HepG2 (cell line): ENCODE measurements around the gene ZBTB46. TPM values are rescaled to one million over a fixed set of nuclear protein-coding genes. Genes with fewer than 3 reads are reported as not detected.
A peak's percentile ranks its signal among the peaks of the same experiment; 100 is the strongest.

Experiments
- DMTF1 ChIP-seq: sonication (generic); formaldehyde crosslinking; IDR thresholded peaks from 2 replicates; pipeline ENCODE4 v1.4.0; 2020; ENCODE audit warnings: mild to moderate bottlenecking, missing genetic modification reagents
- HHEX ChIP-seq: IDR thresholded peaks from 2 replicates; pipeline ENCODE4 v1.6.1; 2016; ENCODE audit warnings: control low read depth
- MLX ChIP-seq: IDR thresholded peaks from 2 replicates; pipeline ENCODE4 v1.6.1; 2016
- MXD3 ChIP-seq: IDR thresholded peaks from 2 replicates; pipeline ENCODE4 v1.6.1; 2016; ENCODE audit warnings: mild to moderate bottlenecking, missing biosample characterization, missing genetic modification reagents
- MZF1 ChIP-seq: sonication (generic); formaldehyde crosslinking; IDR thresholded peaks from 2 replicates; pipeline ENCODE4 v1.8.1; 2023; ENCODE audit warnings: mild to moderate bottlenecking, missing genetic modification reagents, borderline replicate concordance
- NFYB ChIP-seq: sonication (generic); formaldehyde crosslinking; IDR thresholded peaks from 2 replicates; pipeline ENCODE4 v1.4.0; 2020; ENCODE audit warnings: missing genetic modification reagents
- NR1H2 ChIP-seq: sonication (generic); formaldehyde crosslinking; IDR thresholded peaks from 2 replicates; pipeline ENCODE4 v1.8.1; 2022; ENCODE audit warnings: low read depth, missing genetic modification reagents, borderline replicate concordance
- PCBP2 ChIP-seq: fragments of 200-400 bp; formaldehyde crosslinking; optimal IDR thresholded peaks from 2 replicates; pipeline ENCODE3; 2018; ENCODE audit warnings: low read length, low read depth; ENCODE audit not compliant: poor library complexity, severe bottlenecking
- POLR2G ChIP-seq: fragments of 200-400 bp; formaldehyde crosslinking; IDR thresholded peaks from 2 replicates; pipeline ENCODE4 v1.6.1; 2018; ENCODE audit warnings: mild to moderate bottlenecking, low read depth, low read length, moderate library complexity
- PRDM4 ChIP-seq: sonication (generic); formaldehyde crosslinking; IDR thresholded peaks from 2 replicates; pipeline ENCODE4 v1.9.0; 2021; ENCODE audit warnings: missing genetic modification reagents, borderline replicate concordance
- SMC3 ChIP-seq: IDR thresholded peaks from 2 replicates; pipeline ENCODE4 v1.6.1; 2011; ENCODE audit warnings: low read length, improper control_type of control experiment
- TAF15 ChIP-seq: fragments of 200-400 bp; formaldehyde crosslinking; IDR thresholded peaks from one replicate; pipeline ENCODE4 v1.6.1; 2018; ENCODE audit warnings: mild to moderate bottlenecking, low read depth, low read length; ENCODE audit not compliant: poor library complexity, severe bottlenecking
- ZBED4 ChIP-seq: sonication (generic); formaldehyde crosslinking; IDR thresholded peaks from 2 replicates; pipeline ENCODE4 v1.4.0; 2020; ENCODE audit warnings: missing genetic modification reagents, borderline replicate concordance
- ZBTB38 ChIP-seq: sonication (generic); formaldehyde crosslinking; IDR thresholded peaks from 2 replicates; pipeline ENCODE4 v1.5.1; 2020; ENCODE audit warnings: mild to moderate bottlenecking, missing genetic modification reagents
- ZNF350 ChIP-seq: sonication (generic); formaldehyde crosslinking; IDR thresholded peaks from 2 replicates; pipeline ENCODE4 v1.4.0; 2020; ENCODE audit warnings: mild to moderate bottlenecking, low read depth, missing genetic modification reagents, borderline replicate concordance
- ZNF572 ChIP-seq: sonication (generic); formaldehyde crosslinking; IDR thresholded peaks from 2 replicates; pipeline ENCODE4 v1.5.1; 2020; ENCODE audit warnings: mild to moderate bottlenecking, missing genetic modification reagents
- ZNF670 ChIP-seq: sonication (generic); formaldehyde crosslinking; IDR thresholded peaks from 2 replicates; pipeline ENCODE4 v1.8.0; 2022; ENCODE audit warnings: mild to moderate bottlenecking, missing genetic modification reagents, borderline replicate concordance
- ZNF674 ChIP-seq: sonication (generic); formaldehyde crosslinking; IDR thresholded peaks from 2 replicates; pipeline ENCODE4 v1.5.0; 2020; ENCODE audit warnings: low read depth, mild to moderate bottlenecking, missing genetic modification reagents
- ZNF746 ChIP-seq: sonication (generic); formaldehyde crosslinking; IDR thresholded peaks from 2 replicates; pipeline ENCODE4 v1.8.0; 2022; ENCODE audit warnings: mild to moderate bottlenecking, missing genetic modification reagents
- ZNF768 ChIP-seq: sonication (generic); formaldehyde crosslinking; IDR thresholded peaks from 2 replicates; pipeline ENCODE4 v1.4.0; 2020; ENCODE audit warnings: missing genetic modification reagents
- polyA plus RNA-seq, 8 experiments: library from polyadenylated mRNA; depleted of rRNA in 3 of 8; stranded (reverse) in 7 of 8; unstranded in 1 of 8; fragments of >200 nt; fragmentation: Illumina TruSeq in 4 of 8; extraction: Trizol in 4 of 8; gene quantifications; 2 replicates each; pipeline versions ENCODE4 v1.2.1 to v1.2.3, GENCODE V29; 2011 to 2016; ENCODE audit warnings: low read depth in 4 of 8, missing spikeins in 1 of 8, mixed read lengths in 1 of 8; ENCODE audit not compliant: insufficient read depth in 1 of 8
- total RNA-seq, 5 experiments: library from RNA; depleted of rRNA; stranded (reverse); fragments of >200 nt; fragmentation: Illumina TruSeq; extraction: Trizol; gene quantifications; 2 replicates each; pipeline ENCODE4 v1.2.3, GENCODE V29; 2016; ENCODE audit warnings: low read depth in 1 of 5

Gene ZBTB46
- total and polyA plus RNA-seq, 2 of the 13 experiments (the other 11 are each of a cell fraction or from before 2014, with no cell fraction given): 1.6 to 13.5 TPM

GRCh38 chr20:63706852-63707557, 124.1 kb downstream of the ZBTB46 start (continued):
- TF ChIP-seq PRDM4 (CRISPR knock-in tag) (no peak), MXD3 (no peak), NFYB (CRISPR knock-in tag) (no peak), ZNF746 (CRISPR knock-in tag) (peak; percentile 58), POLR2G (no peak), NR1H2 (CRISPR knock-in tag) (no peak), MZF1 (CRISPR knock-in tag) (no peak), PCBP2 (no peak), ZNF670 (CRISPR knock-in tag) (0 out of 2 replicates have a peak, but pooled peaks have one; percentile 31), MLX (CRISPR knock-in tag) (no peak), ZBTB38 (CRISPR knock-in tag) (peak; percentile 81), ZNF674 (CRISPR knock-in tag) (0 out of 2 replicates have a peak, but pooled peaks have one; percentile 5), ZNF768 (CRISPR knock-in tag) (peak; percentile 43; the same call in 1 of the 2 replicates), HHEX (no peak), DMTF1 (0 out of 2 replicates have a peak, but pooled peaks have one; percentile 78), ZNF350 (CRISPR knock-in tag) (no peak; the same call in none of the 2 replicates), SMC3 (peak; percentile 89), ZBED4 (CRISPR knock-in tag) (peak; percentile 79; the same call in 1 of the 2 replicates), ZNF572 (no peak), TAF15 (no peak)
